ENCODE measurements around the gene VPS4A. TPM values are rescaled to one million over a fixed set of nuclear protein-coding genes. Genes with fewer than 3 reads are reported as not detected.
A peak's percentile ranks its signal among the peaks of the same experiment; 100 is the strongest.

VPS4A gene
- total RNA-seq, 1 donor from 2014 or later: 28.9 TPM

DNA sequence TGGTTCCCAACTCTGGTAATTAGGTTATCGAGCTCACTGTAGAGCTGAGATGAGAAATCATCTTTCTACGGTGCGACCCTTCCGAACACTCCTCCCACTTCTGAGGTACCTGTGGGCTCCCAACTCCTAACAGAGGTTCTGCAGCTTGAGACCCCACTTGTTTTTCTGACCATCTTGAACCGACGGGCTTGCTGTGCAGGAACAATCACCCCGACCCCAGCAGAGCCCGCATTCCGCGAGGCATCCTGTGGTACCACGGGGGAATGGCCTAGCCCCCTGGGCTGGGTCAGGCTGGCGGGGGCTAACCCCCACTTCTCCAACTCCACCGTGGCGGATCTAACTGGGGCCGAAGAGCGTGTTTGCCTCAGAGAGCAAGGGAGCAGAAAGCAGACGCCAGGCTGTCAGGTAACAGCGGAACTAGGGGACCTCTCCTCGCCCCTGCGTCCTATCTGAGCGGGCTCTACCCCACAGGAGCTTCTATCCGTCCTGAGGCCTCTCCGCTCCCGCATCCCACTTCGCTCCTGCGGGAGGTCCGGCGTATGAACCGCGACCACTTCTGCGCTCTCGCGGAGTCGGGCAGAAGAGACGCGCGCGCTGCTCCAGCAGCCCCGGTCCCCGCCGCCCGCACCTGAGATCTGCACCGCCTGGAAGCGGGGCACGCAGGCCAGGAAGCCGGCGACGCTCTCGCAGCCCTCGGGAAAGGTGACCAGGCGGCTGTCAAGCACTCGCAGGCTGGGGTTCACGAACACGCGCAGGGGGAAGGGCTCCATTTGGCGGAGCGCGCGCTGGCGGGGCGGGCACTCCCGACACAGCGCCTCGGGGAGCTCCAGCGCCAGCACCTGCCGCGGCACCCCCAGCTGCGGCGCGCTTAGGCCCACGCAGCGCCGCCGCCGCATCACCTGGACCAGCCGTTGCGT, 18.5 kb downstream of the VPS4A start:
- H3K36me3 Mint-ChIP-seq (ENCODE audit: low read depth, unreplicated experiment): peaks cover 19% of the 10 kb centered on the region
- no peak for DNase-seq (ENCODE audit: low read depth)
- FAIRE-seq: no peak

DNA sequence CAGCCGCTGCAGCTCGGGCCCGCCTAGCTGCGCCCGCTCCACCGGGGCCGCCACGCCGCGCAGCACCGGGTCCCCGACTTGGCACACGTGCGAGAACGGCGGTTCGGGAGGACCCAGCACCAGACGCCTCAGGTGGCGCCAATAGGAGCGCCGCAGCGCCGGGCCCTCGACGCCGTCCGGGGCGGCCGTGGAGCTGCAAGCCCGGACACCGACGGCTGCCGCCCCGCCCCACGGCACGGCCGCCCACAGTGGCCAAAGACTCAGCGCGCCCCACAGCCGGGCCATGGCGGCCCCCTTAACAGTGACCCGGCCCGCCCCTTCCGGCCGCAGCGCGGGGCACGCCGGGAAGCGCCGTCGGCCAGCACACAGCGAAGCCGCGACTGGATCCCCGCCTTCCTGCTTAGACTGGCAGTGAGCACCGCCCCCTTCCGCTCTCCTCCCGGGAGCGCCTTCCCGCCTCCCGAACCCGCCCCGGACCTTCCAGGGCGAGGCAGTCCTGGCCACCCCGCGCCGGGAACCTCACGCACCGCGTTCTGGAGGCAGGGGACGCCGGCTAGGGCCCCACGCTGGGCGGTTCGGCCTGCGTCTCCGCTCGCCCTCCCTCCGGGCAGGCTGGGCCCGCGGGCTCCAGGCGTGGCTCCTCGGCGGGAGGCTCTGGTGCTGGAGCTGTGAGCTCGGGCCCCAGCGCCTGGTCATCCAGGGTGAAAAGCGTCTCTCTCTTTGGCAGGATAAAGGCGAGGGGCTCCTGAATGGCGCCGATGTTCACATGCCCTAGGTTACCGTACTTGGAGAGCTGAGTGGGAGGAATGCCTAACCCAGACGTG, 19.3 kb downstream of the VPS4A start, which contains the start of gene PDF:
TSS of gene PDF (minus strand) at position 303 of the 824 bp plus-strand sequence. CDS start at position 285, 18 bp downstream.
- Histone ChIP-seq H3K27me3 (ENCODE audit: insufficient read depth, low read length) (no peaks in the 10 kb centered on the region), H3K36me3 (ENCODE audit: insufficient read depth, low read length) (peaks cover 39% of the 10 kb centered on the region), H4K20me1 (ENCODE audit: insufficient read depth, low read length) (peaks cover 42% of the 10 kb centered on the region), H2AFZ (ENCODE audit: low read depth, low read length) (peak within 1 kb of the TSS; percentile 88), H3K9ac (ENCODE audit: low read length) (peak within 1 kb of the TSS; percentile 85), H3K9me3 (ENCODE audit: insufficient read depth, low read depth, low read length) (no peaks in the 10 kb centered on the region), H3K4me3 (ENCODE audit: insufficient read depth, low read depth, low read length) (peak within 1 kb of the TSS; percentile 58), H3K79me2 (ENCODE audit: insufficient read depth, low read length) (peaks cover 75% of the 10 kb centered on the region), H3K4me2 (ENCODE audit: low read length) (peak within 1 kb of the TSS; percentile 96), H3K27ac (ENCODE audit: low read depth, low read length) (peak within 1 kb of the TSS; percentile 63), H3K4me1 (ENCODE audit: insufficient read depth, low read length) (peaks cover 28% of the 10 kb centered on the region)
- H3K27ac Mint-ChIP-seq (ENCODE audit: unreplicated experiment): peak within 1 kb of the TSS; percentile 85
- H3K9me3 Mint-ChIP-seq (ENCODE audit: unreplicated experiment): no peaks in the 10 kb centered on the region
- TF ChIP-seq, protein P1, sequence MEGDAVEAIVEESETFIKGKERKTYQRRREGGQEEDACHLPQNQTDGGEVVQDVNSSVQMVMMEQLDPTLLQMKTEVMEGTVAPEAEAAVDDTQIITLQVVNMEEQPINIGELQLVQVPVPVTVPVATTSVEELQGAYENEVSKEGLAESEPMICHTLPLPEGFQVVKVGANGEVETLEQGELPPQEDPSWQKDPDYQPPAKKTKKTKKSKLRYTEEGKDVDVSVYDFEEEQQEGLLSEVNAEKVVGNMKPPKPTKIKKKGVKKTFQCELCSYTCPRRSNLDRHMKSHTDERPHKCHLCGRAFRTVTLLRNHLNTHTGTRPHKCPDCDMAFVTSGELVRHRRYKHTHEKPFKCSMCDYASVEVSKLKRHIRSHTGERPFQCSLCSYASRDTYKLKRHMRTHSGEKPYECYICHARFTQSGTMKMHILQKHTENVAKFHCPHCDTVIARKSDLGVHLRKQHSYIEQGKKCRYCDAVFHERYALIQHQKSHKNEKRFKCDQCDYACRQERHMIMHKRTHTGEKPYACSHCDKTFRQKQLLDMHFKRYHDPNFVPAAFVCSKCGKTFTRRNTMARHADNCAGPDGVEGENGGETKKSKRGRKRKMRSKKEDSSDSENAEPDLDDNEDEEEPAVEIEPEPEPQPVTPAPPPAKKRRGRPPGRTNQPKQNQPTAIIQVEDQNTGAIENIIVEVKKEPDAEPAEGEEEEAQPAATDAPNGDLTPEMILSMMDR (IDR thresholded peaks at IDR 0.05; ENCODE audit: insufficient read depth, low read depth, low read length): no peak
- no peak for TF ChIP-seq EZH2 (IDR thresholded peaks at IDR 0.05; ENCODE audit: insufficient read depth, low read length)
- H3K4me3 Mint-ChIP-seq (ENCODE audit: unreplicated experiment): peak within 1 kb of the TSS; percentile 88
- FAIRE-seq (no peak), DNase-seq (ENCODE audit: low read depth) (peak; percentile 81)
- peaks cover 20% of the 10 kb centered on the region for H3K4me1 Mint-ChIP-seq (ENCODE audit: low read depth, unreplicated experiment)
- peaks cover 24% of the 10 kb centered on the region for H3K36me3 Mint-ChIP-seq (ENCODE audit: low read depth, unreplicated experiment)
- no peaks in the 10 kb centered on the region for H3K27me3 Mint-ChIP-seq (ENCODE audit: low read depth, unreplicated experiment)

More for the DNA sequence above, 18.5 kb downstream of the VPS4A start:
- Histone ChIP-seq H3K9ac (ENCODE audit: low read length) (peak overlapping the region; percentile 85), H3K36me3 (ENCODE audit: insufficient read depth, low read length) (peaks cover 36% of the 10 kb centered on the region), H3K27me3 (ENCODE audit: insufficient read depth, low read length) (no peaks in the 10 kb centered on the region), H3K9me3 (ENCODE audit: insufficient read depth, low read depth, low read length) (no peaks in the 10 kb centered on the region), H3K4me3 (ENCODE audit: insufficient read depth, low read depth, low read length) (peak overlapping the region; percentile 58), H2AFZ (ENCODE audit: low read depth, low read length) (peak overlapping the region; percentile 45), H3K27ac (ENCODE audit: low read depth, low read length) (peak overlapping the region; percentile 26), H4K20me1 (ENCODE audit: insufficient read depth, low read length) (peaks cover 48% of the 10 kb centered on the region), H3K79me2 (ENCODE audit: insufficient read depth, low read length) (peaks cover 75% of the 10 kb centered on the region), H3K4me1 (ENCODE audit: insufficient read depth, low read length) (peaks cover 28% of the 10 kb centered on the region), H3K4me2 (ENCODE audit: low read length) (peak overlapping the region; percentile 96)
- H3K4me3 Mint-ChIP-seq (ENCODE audit: unreplicated experiment): peak overlapping the region; percentile 88
- H3K27me3 Mint-ChIP-seq (ENCODE audit: low read depth, unreplicated experiment): no peaks in the 10 kb centered on the region
- no peaks in the 10 kb centered on the region for H3K9me3 Mint-ChIP-seq (ENCODE audit: unreplicated experiment)
- no peak for TF ChIP-seq EZH2 (IDR thresholded peaks at IDR 0.05; ENCODE audit: insufficient read depth, low read length)
- TF ChIP-seq, protein P1 (IDR thresholded peaks at IDR 0.05; ENCODE audit: insufficient read depth, low read depth, low read length): no peak
- H3K27ac Mint-ChIP-seq (ENCODE audit: unreplicated experiment): peak overlapping the region; percentile 85
- peaks cover 20% of the 10 kb centered on the region for H3K4me1 Mint-ChIP-seq (ENCODE audit: low read depth, unreplicated experiment)

Data from astrocyte (in vitro differentiated cells and primary cell).